AG04450 (cell line): ENCODE data around the gene CAPRIN1. TPM values are rescaled to one million over a fixed set of nuclear protein-coding genes. Genes with fewer than 3 reads are reported as not detected.

Experiments
- CTCF ChIA-PET: fragments of 300-600, 350-600 bp; formaldehyde crosslinking; extraction: SDS; loops from one replicate; lab custom pipeline; 2022; ENCODE audit warnings: antibody characterized with exemption, inconsistent platforms; lab: Charles Lee
- POLR2A ChIA-PET: fragments of 350-600 bp; formaldehyde crosslinking; extraction: SDS; loops from one replicate; lab custom pipeline; 2021; ENCODE audit warnings: antibody characterized with exemption, inconsistent platforms; lab: Yijun Ruan, JAX
- DNase-seq: peaks from one replicate; pipeline ENCODE4 v3.0.0-alpha.2; 2011; ENCODE audit warnings: low read depth, low spot score
- H3K27ac ChIP-seq: one replicate; pipeline ENCODE4 v1.5.1; 2012; ENCODE audit warnings: low read depth, low read length, control low read depth
- H3K27me3 ChIP-seq: one replicate; pipeline ENCODE4 v1.6.0; 2012; ENCODE audit warnings: low read length; ENCODE audit not compliant: control insufficient read depth, insufficient read depth
- H3K4me3 ChIP-seq: 2 replicates; pipeline ENCODE4 v1.5.1; 2011; ENCODE audit warnings: mild to moderate bottlenecking, low read depth, low read length, control low read depth
- H3K9me3 ChIP-seq: 2 replicates; pipeline ENCODE4 v1.5.1; 2012; ENCODE audit warnings: low read length; ENCODE audit not compliant: control insufficient read depth, insufficient read depth
- CTCF ChIP-seq: IDR thresholded peaks from 2 replicates; pipeline ENCODE4 v1.5.1; 2011; ENCODE audit warnings: low read depth, low read length, control low read depth, inconsistent platforms
- polyA minus RNA-seq: library from RNA; depleted of rRNA, polyadenylated mRNA; stranded (reverse); fragments of >200 nt; gene quantifications from 2 replicates; pipeline ENCODE4 v1.2.3, GENCODE V29; 2011; rRNA and poly(A)+ RNA removed
- polyA plus RNA-seq: library from polyadenylated mRNA; depleted of rRNA; stranded (reverse); fragments of >200 nt; gene quantifications from 2 replicates; pipeline ENCODE4 v1.2.3, GENCODE V29; 2011; rRNA removed

Gene CAPRIN1
- 202 and 251 TPM in 2 replicates for polyA plus RNA-seq
- 348 and 427 TPM in 2 replicates for polyA minus RNA-seq

GRCh38 chr11:34051349-34052035 lies at the start of gene CAPRIN1:
TSS of gene CAPRIN1 (plus strand) at chr11:34051731. CDS start at chr11:34052421, 690 bp downstream.
- CTCF ChIA-PET, result interaction anchor here (1.6 kb wide), 1 partner anchor 194 kb away, joined by 5 read pairs; no protein-coding TSS in a partner anchor
- peak within 1 kb of the TSS; percentile 99 for H3K27ac ChIP-seq
- no peak for TF ChIP-seq CTCF
- H3K27me3 ChIP-seq, result no peaks in the 10 kb centered on the region
- peaks cover 3% of the 10 kb centered on the region; the same call in 1 of the 2 replicates for H3K9me3 ChIP-seq
- peak within 1 kb of the TSS; percentile 91 for H3K4me3 ChIP-seq
- DNase-seq, result peak; percentile 63
- POLR2A ChIA-PET, result interaction anchor here (0.8 to 2.0 kb wide), 5 partner anchors 11 to 54 kb away, joined by 3 to 16 read pairs (median 4); partner anchors contain the start of gene NAT10

- ChIA-PET POLR2A (no interaction called here), CTCF (no interaction called here)
- no peak overlapping the region for H3K4me3 ChIP-seq
- TF ChIP-seq CTCF, result no peak
- peaks cover 19% of the 10 kb centered on the region for H3K27me3 ChIP-seq
- DNase-seq, result no peak
- no peak overlapping the region for H3K27ac ChIP-seq
- H3K9me3 ChIP-seq, result no peaks in the 10 kb centered on the region
Measured at GRCh38 chr11:34002420-34002819, 49.1 kb upstream of the CAPRIN1 start.

GRCh38 chr11:34004236-34004635 lies 47.3 kb upstream of the CAPRIN1 start:
- CTCF ChIA-PET, result no interaction called here

GRCh38 chr11:34006876-34007275 lies 44.7 kb upstream of the CAPRIN1 start:
- Histone ChIP-seq H3K9me3 (no peaks in the 10 kb centered on the region), H3K4me3 (no peak overlapping the region), H3K27ac (no peak overlapping the region), H3K27me3 (peaks cover 9% of the 10 kb centered on the region)
- ChIA-PET POLR2A (no interaction called here), CTCF (interaction anchor here (1.3 to 2.8 kb wide), 2 partner anchors 9 to 19 kb away, joined by 3 to 9 read pairs; no protein-coding TSS in a partner anchor)
- no peak for TF ChIP-seq CTCF
- no peak for DNase-seq

More at GRCh38 chr11:34004236-34004635, 47.3 kb upstream of the CAPRIN1 start:
- Histone ChIP-seq H3K4me3 (no peak overlapping the region), H3K9me3 (no peaks in the 10 kb centered on the region), H3K27ac (no peak overlapping the region), H3K27me3 (peaks cover 17% of the 10 kb centered on the region)
- TF ChIP-seq CTCF, result no peak
- DNase-seq, result no peak
- POLR2A ChIA-PET, result no interaction called here

GRCh38 chr11:34012734-34013133 lies 38.8 kb upstream of the CAPRIN1 start:
- no peaks in the 10 kb centered on the region for H3K9me3 ChIP-seq
- no peak for TF ChIP-seq CTCF
- no peak overlapping the region for H3K4me3 ChIP-seq
- DNase-seq, result no peak
- POLR2A ChIA-PET, result no interaction called here
- no peak overlapping the region for H3K27ac ChIP-seq
- CTCF ChIA-PET, result interaction anchor here (1.6 kb wide), 1 partner anchor 16 kb away, joined by 6 read pairs; no protein-coding TSS in a partner anchor
- peaks cover 3% of the 10 kb centered on the region for H3K27me3 ChIP-seq
